Measurements from ENCODE around the gene ANLN. TPM values are rescaled to one million over a fixed set of nuclear protein-coding genes. Genes with fewer than 3 reads are reported as not detected.

The ANLN gene
- total and polyA plus RNA-seq, 10 donors, result 0.91 to 14.9 (median 3.2) TPM

GRCh38 chr7:36406156-36406555 is 16.5 kb downstream of the ANLN start:
- DNase-seq, result no peak
- intact Hi-C loops (cut with DNase I; ENCODE audit: low total_unique reads), result no loop called here
- 85 to 94% (median 92%) methylated on average over 5 of the region's 5 CpGs for WGBS, 5 donors
- TF ChIP-seq POLR2A (IDR thresholded peaks at IDR 0.05) (no peak), POLR2AphosphoS5 (IDR thresholded peaks at IDR 0.05) (no peak), CTCF (IDR thresholded peaks at IDR 0.05 in 8 of 11, conservative IDR thresholded peaks at IDR 0.05 in 3 of 11) (no peak)
- H3K27ac ChIP-seq, result no peak overlapping the region
- H3K27me3 ChIP-seq (replicated peaks in 1 of 7), result no peaks in the 10 kb centered on the region
- H3K4me3 ChIP-seq, result no peak overlapping the region
- peaks cover 0 to 76% (median 0%) of the 10 kb centered on the region in 6 donors for H3K36me3 ChIP-seq
- H3K9me3 ChIP-seq, result no peaks in the 10 kb centered on the region
- no peaks in the 10 kb centered on the region for H3K4me1 ChIP-seq

GRCh38 chr7:36407636-36408550 is 18.2 kb downstream of the ANLN start:
- no peak for TF ChIP-seq POLR2AphosphoS5 (IDR thresholded peaks at IDR 0.05)
- no peak for TF ChIP-seq CTCF (IDR thresholded peaks at IDR 0.05 in 8 of 11, conservative IDR thresholded peaks at IDR 0.05 in 3 of 11)
- TF ChIP-seq POLR2A (IDR thresholded peaks at IDR 0.05), result no peak
- DNase-seq, result no peak
- intact Hi-C loops (cut with DNase I; ENCODE audit: low total_unique reads), result no loop called here
- H3K4me1 ChIP-seq, result no peaks in the 10 kb centered on the region
- WGBS, 5 donors, result 96 to 98% (median 96%) methylated on average over 8 of the region's 8 CpGs
- peaks cover 0 to 76% (median 0%) of the 10 kb centered on the region in 6 donors for H3K36me3 ChIP-seq
- no peak overlapping the region for H3K4me3 ChIP-seq
- no peaks in the 10 kb centered on the region for H3K9me3 ChIP-seq
- no peaks in the 10 kb centered on the region for H3K27me3 ChIP-seq (replicated peaks in 1 of 7)
- H3K27ac ChIP-seq, result no peak overlapping the region

- intact Hi-C loops (cut with DNase I; ENCODE audit: low total_unique reads), result no loop called here
Measured at GRCh38 chr7:36408589-36408988, 18.9 kb downstream of the ANLN start.

More at GRCh38 chr7:36408589-36408988, 18.9 kb downstream of the ANLN start:
- WGBS, 5 donors, result 45 to 65% (median 63%) methylated on average over 2 of the region's 2 CpGs
- Histone ChIP-seq H3K36me3 (peaks cover 0 to 76% (median 0%) of the 10 kb centered on the region in 6 donors), H3K27ac (no peak overlapping the region), H3K4me1 (no peaks in the 10 kb centered on the region), H3K27me3 (replicated peaks in 1 of 7) (no peaks in the 10 kb centered on the region), H3K9me3 (no peaks in the 10 kb centered on the region), H3K4me3 (no peak overlapping the region)
- TF ChIP-seq POLR2AphosphoS5 (IDR thresholded peaks at IDR 0.05), result no peak
- TF ChIP-seq POLR2A (IDR thresholded peaks at IDR 0.05), result no peak
- TF ChIP-seq CTCF (IDR thresholded peaks at IDR 0.05 in 8 of 11, conservative IDR thresholded peaks at IDR 0.05 in 3 of 11), result no peak
- no peak for DNase-seq
